IPS-18c (cell line): ENCODE results near the gene EYA2.

Experiments used
- H3K4me3 ChIP-seq: 2 replicates; pipeline ENCODE4 v1.7.0; 2013; ENCODE audit warnings: low read depth, mild to moderate bottlenecking, low read length, moderate library complexity; ENCODE audit not compliant: insufficient read depth
- H3K9me3 ChIP-seq: one replicate; pipeline ENCODE4 v1.6.1; 2013; ENCODE audit warnings: mild to moderate bottlenecking, low read length, moderate library complexity; ENCODE audit not compliant: control insufficient read depth, insufficient read depth

The EYA2 gene

GRCh38 chr20:46979603-46980241 is 85.1 kb downstream of the EYA2 start:
- no peaks in the 10 kb centered on the region for H3K9me3 ChIP-seq
- no peak overlapping the region for H3K4me3 ChIP-seq

GRCh38 chr20:46981184-46981583 is 86.5 kb downstream of the EYA2 start:
- Histone ChIP-seq H3K4me3 (no peak overlapping the region), H3K9me3 (no peaks in the 10 kb centered on the region)

GRCh38 chr20:46983466-46983865 is 88.8 kb downstream of the EYA2 start:
- no peaks in the 10 kb centered on the region for H3K9me3 ChIP-seq
- no peak overlapping the region for H3K4me3 ChIP-seq

GRCh38 chr20:46984405-46984804 is 89.8 kb downstream of the EYA2 start:
- H3K4me3 ChIP-seq: no peak overlapping the region
- H3K9me3 ChIP-seq: no peaks in the 10 kb centered on the region

GRCh38 chr20:46985250-46985649 is 90.6 kb downstream of the EYA2 start:
- Histone ChIP-seq H3K9me3 (no peaks in the 10 kb centered on the region), H3K4me3 (no peak overlapping the region)

GRCh38 chr20:46985671-46986070 is 91.0 kb downstream of the EYA2 start:
- no peaks in the 10 kb centered on the region for H3K9me3 ChIP-seq

GRCh38 chr20:46987001-46987400 is 92.4 kb downstream of the EYA2 start:
- Histone ChIP-seq H3K4me3 (no peak overlapping the region), H3K9me3 (no peaks in the 10 kb centered on the region)

More at GRCh38 chr20:46985671-46986070, 91.0 kb downstream of the EYA2 start:
- no peak overlapping the region for H3K4me3 ChIP-seq

GRCh38 chr20:46990017-46990595 is 95.5 kb downstream of the EYA2 start:
- no peaks in the 10 kb centered on the region for H3K9me3 ChIP-seq
- no peak overlapping the region for H3K4me3 ChIP-seq

- Histone ChIP-seq H3K9me3 (no peaks in the 10 kb centered on the region), H3K4me3 (no peak overlapping the region)
Measured at GRCh38 chr20:46990596-46991104, 96.0 kb downstream of the EYA2 start.

- no peaks in the 10 kb centered on the region for H3K9me3 ChIP-seq
- H3K4me3 ChIP-seq: no peak overlapping the region
Measured at GRCh38 chr20:46991168-46991567, 96.5 kb downstream of the EYA2 start.

- Histone ChIP-seq H3K9me3 (no peaks in the 10 kb centered on the region), H3K4me3 (no peak overlapping the region)
Measured at GRCh38 chr20:46991880-46992639, 97.4 kb downstream of the EYA2 start.

GRCh38 chr20:46992640-46993035 is 98.0 kb downstream of the EYA2 start:
- Histone ChIP-seq H3K4me3 (no peak overlapping the region), H3K9me3 (no peaks in the 10 kb centered on the region)

GRCh38 chr20:46993465-46994095 is 98.9 kb downstream of the EYA2 start:
- Histone ChIP-seq H3K4me3 (no peak overlapping the region), H3K9me3 (no peaks in the 10 kb centered on the region)

- Histone ChIP-seq H3K4me3 (no peak overlapping the region), H3K9me3 (no peaks in the 10 kb centered on the region)
Measured at GRCh38 chr20:46994341-46994740, 99.7 kb downstream of the EYA2 start.

- no peaks in the 10 kb centered on the region for H3K9me3 ChIP-seq
- no peak overlapping the region for H3K4me3 ChIP-seq
Measured at GRCh38 chr20:46995561-46996142, 101.0 kb downstream of the EYA2 start.

GRCh38 chr20:46997187-46997586 is 102.5 kb downstream of the EYA2 start:
- H3K9me3 ChIP-seq: no peaks in the 10 kb centered on the region
- no peak overlapping the region for H3K4me3 ChIP-seq

GRCh38 chr20:46998477-46999240 is 104.0 kb downstream of the EYA2 start:
- no peaks in the 10 kb centered on the region for H3K9me3 ChIP-seq
- no peak overlapping the region for H3K4me3 ChIP-seq
